Fibroblast of lung (primary cell): ENCODE data around the gene ANXA3.

ENCODE experiments used
- EZH2 ChIP-seq: IDR thresholded peaks from 2 replicates; pipeline ENCODE4 v1.5.1; 2012; ENCODE audit warnings: low read length, control low read depth, mild to moderate bottlenecking; ENCODE audit errors: missing control alignments
- TF ChIP-seq, protein P1 (sequence below), 2 donors: IDR thresholded peaks in 1 of 2; conservative IDR thresholded peaks in 1 of 2; 1 replicate in 1 of 2; 2 replicates in 1 of 2; pipeline ENCODE4 v1.5.1; 2011 to 2012; ENCODE audit warnings: low read length in 2 of 2, control low read depth in 1 of 2, inconsistent platforms in 1 of 2, low read depth in 1 of 2, mild to moderate bottlenecking in 1 of 2

DNA sequence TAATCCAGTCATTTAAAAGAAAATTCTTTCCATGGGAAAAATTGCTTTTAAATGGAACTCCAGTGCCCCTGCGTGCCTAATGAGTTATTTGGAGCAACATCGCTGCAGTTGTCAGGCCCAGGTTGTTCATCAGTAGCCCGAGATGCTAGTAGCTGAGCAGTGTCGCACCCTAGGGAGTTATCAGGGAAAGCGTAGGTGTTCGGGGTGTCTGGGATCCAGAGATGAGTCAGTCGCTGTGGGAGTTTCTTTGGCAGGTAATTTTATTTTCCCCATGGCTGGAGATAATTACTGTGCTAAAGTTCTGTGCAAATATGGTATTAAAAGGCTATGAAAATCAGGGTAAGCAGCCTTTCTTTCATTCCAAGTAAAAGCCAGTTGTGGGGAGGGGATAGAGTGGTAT, 49.4 kb downstream of the ANXA3 start:
- TF ChIP-seq EZH2, result no peak
- TF ChIP-seq, protein P1, sequence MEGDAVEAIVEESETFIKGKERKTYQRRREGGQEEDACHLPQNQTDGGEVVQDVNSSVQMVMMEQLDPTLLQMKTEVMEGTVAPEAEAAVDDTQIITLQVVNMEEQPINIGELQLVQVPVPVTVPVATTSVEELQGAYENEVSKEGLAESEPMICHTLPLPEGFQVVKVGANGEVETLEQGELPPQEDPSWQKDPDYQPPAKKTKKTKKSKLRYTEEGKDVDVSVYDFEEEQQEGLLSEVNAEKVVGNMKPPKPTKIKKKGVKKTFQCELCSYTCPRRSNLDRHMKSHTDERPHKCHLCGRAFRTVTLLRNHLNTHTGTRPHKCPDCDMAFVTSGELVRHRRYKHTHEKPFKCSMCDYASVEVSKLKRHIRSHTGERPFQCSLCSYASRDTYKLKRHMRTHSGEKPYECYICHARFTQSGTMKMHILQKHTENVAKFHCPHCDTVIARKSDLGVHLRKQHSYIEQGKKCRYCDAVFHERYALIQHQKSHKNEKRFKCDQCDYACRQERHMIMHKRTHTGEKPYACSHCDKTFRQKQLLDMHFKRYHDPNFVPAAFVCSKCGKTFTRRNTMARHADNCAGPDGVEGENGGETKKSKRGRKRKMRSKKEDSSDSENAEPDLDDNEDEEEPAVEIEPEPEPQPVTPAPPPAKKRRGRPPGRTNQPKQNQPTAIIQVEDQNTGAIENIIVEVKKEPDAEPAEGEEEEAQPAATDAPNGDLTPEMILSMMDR (conservative IDR thresholded peaks at IDR 0.05 in 1 of 2, IDR thresholded peaks at IDR 0.05 in 1 of 2; ENCODE audit: low read depth in 1 of 2, low read length in 2 of 2), result no peak
